K562 (cell line): ENCODE results near the gene AQP6. TPM values are rescaled to one million over a fixed set of nuclear protein-coding genes. Genes with fewer than 3 reads are reported as not detected.

Source experiments
- DEAF1 ChIP-seq: fragments of 450-650 bp; formaldehyde crosslinking; IDR thresholded peaks from 2 replicates; pipeline ENCODE4 v1.4.0; 2020; ENCODE audit warnings: mild to moderate bottlenecking, moderate library complexity
- E2F1 ChIP-seq: sonication (generic); formaldehyde crosslinking; IDR thresholded peaks from 2 replicates; pipeline ENCODE4 v1.8.1; 2023; ENCODE audit warnings: mild to moderate bottlenecking, missing genetic modification reagents, moderate library complexity
- ELF4 ChIP-seq: fragments of 450-650 bp; formaldehyde crosslinking; IDR thresholded peaks from 2 replicates; pipeline ENCODE4 v1.4.0; 2022; ENCODE audit warnings: missing genetic modification characterization
- FOXA3 ChIP-seq, 2 experiments: fragments of 450-650 bp in 1 of 2; sonication (generic) in 1 of 2; formaldehyde crosslinking; IDR thresholded peaks in 1 of 2; conservative IDR thresholded peaks in 1 of 2; 2 replicates each; pipeline versions ENCODE4 v1.4.0 to v1.8.0; 2020 to 2022; ENCODE audit warnings: mild to moderate bottlenecking in 2 of 2, missing genetic modification reagents in 1 of 2
- HDAC3 ChIP-seq: fragments of 450-650 bp; IDR thresholded peaks from 2 replicates; pipeline ENCODE4 v1.6.1; 2018; ENCODE audit warnings: borderline replicate concordance, mild to moderate bottlenecking, moderate library complexity; ENCODE audit not compliant: partially characterized antibody
- HMGN3 ChIP-seq: IDR thresholded peaks from 2 replicates; pipeline ENCODE4 v1.6.1; 2011; ENCODE audit warnings: borderline replicate concordance, low read depth, mild to moderate bottlenecking, mixed read lengths, low read length; ENCODE audit not compliant: insufficient read length; ENCODE audit errors: extremely low read depth
- MYNN ChIP-seq, 2 experiments: sonication (generic); formaldehyde crosslinking in 1 of 2; IDR thresholded peaks; 2 replicates each; pipeline versions ENCODE4 v1.5.0 to v1.6.1; 2016 to 2020; ENCODE audit warnings: antibody characterized with exemption in 1 of 2, missing genetic modification reagents in 1 of 2
- PHTF2 ChIP-seq: fragments of 250-450 bp; sonication (Bioruptor Pico); IDR thresholded peaks from 2 replicates; pipeline ENCODE4 v1.5.0; 2021; ENCODE audit warnings: mild to moderate bottlenecking
- POU5F1 ChIP-seq: fragments of 150-350 bp; IDR thresholded peaks from 2 replicates; pipeline ENCODE4 v1.6.1; 2014; ENCODE audit warnings: borderline replicate concordance, low read length, low read depth, mild to moderate bottlenecking; ENCODE audit not compliant: partially characterized antibody
- SIN3A ChIP-seq, 2 experiments: fragments of 150-350 bp in 1 of 2; IDR thresholded peaks; 2 replicates each; pipeline ENCODE4 v1.6.1; 2011 to 2016; ENCODE audit warnings: borderline replicate concordance in 2 of 2, low read depth in 2 of 2, low read length in 2 of 2, mild to moderate bottlenecking in 2 of 2, moderate library complexity in 2 of 2; ENCODE audit not compliant: control insufficient read depth in 1 of 2
- SPI1 ChIP-seq: IDR thresholded peaks from 2 replicates; pipeline ENCODE4 v1.6.1; 2011; ENCODE audit warnings: low read depth, low read length, control low read depth, borderline replicate concordance
- TAL1 ChIP-seq: fragments of 450-650 bp; IDR thresholded peaks from 2 replicates; pipeline ENCODE4 v1.6.1; 2016; ENCODE audit warnings: mild to moderate bottlenecking
- TOE1 ChIP-seq, 2 experiments: fragments of 450-650 bp in 1 of 2; sonication (generic) in 1 of 2; formaldehyde crosslinking in 1 of 2; IDR thresholded peaks; 2 replicates each; pipeline versions ENCODE4 v1.7.1 to v1.8.0; 2016 to 2022; ENCODE audit warnings: borderline replicate concordance in 2 of 2, mild to moderate bottlenecking in 2 of 2, antibody characterized with exemption in 1 of 2, inconsistent platforms in 1 of 2, low read depth in 1 of 2, missing genetic modification reagents in 1 of 2, moderate library complexity in 1 of 2
- TSC22D4 ChIP-seq: fragments of 450-650 bp; IDR thresholded peaks from 2 replicates; pipeline ENCODE4 v1.6.1; 2016; ENCODE audit warnings: missing genetic modification characterization, missing biosample characterization, control low read depth
- ZBTB9 ChIP-seq: fragments of 450-650 bp; formaldehyde crosslinking; IDR thresholded peaks from 2 replicates; pipeline ENCODE4 v1.4.0; 2020; ENCODE audit warnings: mild to moderate bottlenecking, moderate library complexity
- ZFP91 ChIP-seq: sonication (generic); formaldehyde crosslinking; IDR thresholded peaks from 2 replicates; pipeline ENCODE4 v1.8.0; 2022; ENCODE audit warnings: mild to moderate bottlenecking, missing genetic modification reagents
- ZNF282 ChIP-seq: sonication (generic); formaldehyde crosslinking; IDR thresholded peaks from 2 replicates; pipeline ENCODE4 v1.8.1; 2023; ENCODE audit warnings: missing genetic modification reagents
- ZNF444 ChIP-seq: fragments of 250-450 bp; sonication (Bioruptor Pico); IDR thresholded peaks from 2 replicates; pipeline ENCODE4 v1.4.0; 2020; ENCODE audit warnings: mild to moderate bottlenecking, moderate library complexity
- polyA plus RNA-seq, 8 experiments: library from polyadenylated mRNA; depleted of rRNA in 4 of 8; stranded (reverse) in 5 of 8; unstranded in 3 of 8; fragments of >200 nt; fragmentation: Nextera tagmentation in 2 of 8; fragmentation: Illumina TruSeq in 1 of 8; extraction: Ambion mirVana in 2 of 8; extraction: Trizol in 1 of 8; gene quantifications; 2 replicates each; pipeline versions ENCODE4 v1.2.1 to v1.2.3, GENCODE V29; 2011 to 2014; ENCODE audit warnings: inconsistent platforms in 1 of 8, missing spikeins in 1 of 8
- total RNA-seq, 7 experiments: library from RNA; depleted of rRNA in 6 of 7; stranded (reverse); fragments of >200 nt in 6 of 7; fragmentation: Illumina TruSeq in 2 of 7; extraction: Trizol in 2 of 7; gene quantifications; 2 replicates each; pipeline versions ENCODE4 v1.2.1 to v1.2.3, GENCODE V29; 2011 to 2021; ENCODE audit warnings: low replicate concordance in 1 of 7

Gene AQP6
- total and polyA plus RNA-seq, 9 of the 15 experiments (the other 6 are each of a cell fraction or from before 2014, with no cell fraction given), result 0.05 to 0.12 TPM; not detected in 7

GRCh38 chr12:50025187-50026059 is 52.7 kb downstream of the AQP6 start, which contains the start of gene RACGAP1 (continued):
- TF ChIP-seq DEAF1 (CRISPR knock-in tag) (no peak), TSC22D4 (no peak), MYNN (IDR thresholded peaks at IDR 0.05) (no peak), MYNN (CRISPR knock-in tag; IDR thresholded peaks at IDR 0.05) (no peak), SIN3A (IDR thresholded peaks at IDR 0.05; ENCODE audit: borderline replicate concordance in 2 of 2, control insufficient read depth in 1 of 2, low read depth in 2 of 2, low read length in 2 of 2) (peak; percentile 91 to 98), ZNF282 (no peak), PHTF2 (CRISPR knock-in tag) (no peak), ZNF444 (CRISPR knock-in tag) (no peak), POU5F1 (peak; percentile 50), ZBTB9 (CRISPR knock-in tag) (no peak), TOE1 (IDR thresholded peaks at IDR 0.05; ENCODE audit: borderline replicate concordance) (no peak), TOE1 (CRISPR knock-in tag; IDR thresholded peaks at IDR 0.05; ENCODE audit: borderline replicate concordance, low read depth) (no peak; the same call in 1 of the 2 replicates), SPI1 (no peak), ELF4 (CRISPR knock-in tag) (peak; percentile 64; the same call in 1 of the 2 replicates), HMGN3 (peak; percentile 39), E2F1 (peak; percentile 97), ZFP91 (no peak), FOXA3 (CRISPR knock-in tag; conservative IDR thresholded peaks at IDR 0.05 in 1 of 2, IDR thresholded peaks at IDR 0.05 in 1 of 2) (peak in 1 of 2 experiments; percentile 79; a peak in 3 of 4 replicates), TAL1 (no peak), HDAC3 (no peak)
